BLaER1 treated with 17β-estradiol and CSF1 and Interleukin-3, amounts not matched to agents 10 nM and 100 nM (cell line): ENCODE results near the gene DIP2C.

ENCODE experiments used
- H3K27ac ChIP-seq, 11 experiments: shearing (Covaris generic); formaldehyde crosslinking; 2 replicates each; pipeline ENCODE4 v1.8.1; 2022
- H3K27me3 ChIP-seq, 11 experiments: shearing (Covaris generic); formaldehyde crosslinking; 2 replicates each; pipeline ENCODE4 v1.8.1; 2022
- H3K36me3 ChIP-seq, 11 experiments: shearing (Covaris generic); formaldehyde crosslinking; 2 replicates each; pipeline ENCODE4 v1.8.1; 2022
- H3K4me1 ChIP-seq, 10 experiments: shearing (Covaris generic); formaldehyde crosslinking; 2 replicates each; pipeline ENCODE4 v1.8.1; 2022
- H3K4me2 ChIP-seq, 11 experiments: shearing (Covaris generic); formaldehyde crosslinking; 2 replicates each; pipeline ENCODE4 v1.8.1; 2022
- H3K4me3 ChIP-seq, 10 experiments: shearing (Covaris generic); formaldehyde crosslinking; 2 replicates each; pipeline ENCODE4 v1.8.1; 2022
- H3K9ac ChIP-seq, 11 experiments: shearing (Covaris generic); formaldehyde crosslinking; 2 replicates each; pipeline ENCODE4 v1.8.1; 2022
- H3K9me3 ChIP-seq, 11 experiments: shearing (Covaris generic); formaldehyde crosslinking; replicated peaks in 1 of 11; 2 replicates each; pipeline ENCODE4 v1.8.1; 2022
- H4K20me1 ChIP-seq, 11 experiments: shearing (Covaris generic); formaldehyde crosslinking; 2 replicates each; pipeline ENCODE4 v1.8.1; 2022
- Cebpa-rat ChIP-seq, 11 experiments: shearing (Covaris generic); IDR thresholded peaks; 2 replicates each; pipeline ENCODE4 v1.8.1; 2022

Gene DIP2C

GRCh38 chr10:543131-543530, 146.3 kb downstream of the DIP2C start:
- H3K4me2 ChIP-seq = peak overlapping the region in 7 of 11 experiments; percentile 51 to 76 (median 68); a peak in 12 of 22 replicates
- H3K4me3 ChIP-seq = no peak overlapping the region
- H4K20me1 ChIP-seq = peaks cover 0 to 99% (median 58%) of the 10 kb centered on the region in 11 experiments; a peak in 18 of 22 replicates
- no peaks in the 10 kb centered on the region for H3K36me3 ChIP-seq
- peaks cover 0 to 37% (median 26%) of the 10 kb centered on the region in 11 experiments; a peak in 18 of 22 replicates for H3K27me3 ChIP-seq
- no peak overlapping the region for H3K9ac ChIP-seq
- H3K27ac ChIP-seq = no peak overlapping the region
- peaks cover 0 to 58% (median 34%) of the 10 kb centered on the region in 10 experiments; a peak in 17 of 20 replicates for H3K4me1 ChIP-seq
- no peaks in the 10 kb centered on the region for H3K9me3 ChIP-seq
- no peak for TF ChIP-seq Cebpa-rat (IDR thresholded peaks at IDR 0.05)

GRCh38 chr10:541750-542371, 147.6 kb downstream of the DIP2C start:
- no peaks in the 10 kb centered on the region for H3K9me3 ChIP-seq
- H3K4me1 ChIP-seq = peaks cover 0 to 48% (median 26%) of the 10 kb centered on the region in 10 experiments; a peak in 17 of 20 replicates
- peak overlapping the region in 8 of 11 experiments; percentile 49 to 76 (median 67); a peak in 16 of 22 replicates for H3K4me2 ChIP-seq
- no peak overlapping the region for H3K4me3 ChIP-seq
- H3K36me3 ChIP-seq = no peaks in the 10 kb centered on the region
- H3K27ac ChIP-seq = no peak overlapping the region
- TF ChIP-seq Cebpa-rat (IDR thresholded peaks at IDR 0.05) = no peak
- peaks cover 0 to 99% (median 60%) of the 10 kb centered on the region in 11 experiments; a peak in 18 of 22 replicates for H4K20me1 ChIP-seq
- no peak overlapping the region for H3K9ac ChIP-seq
- peaks cover 0 to 34% (median 26%) of the 10 kb centered on the region in 11 experiments; a peak in 19 of 22 replicates for H3K27me3 ChIP-seq

GRCh38 chr10:541041-541440, 148.4 kb downstream of the DIP2C start:
- H3K27me3 ChIP-seq = peaks cover 0 to 34% (median 26%) of the 10 kb centered on the region in 11 experiments; a peak in 19 of 22 replicates
- peaks cover 0 to 99% (median 56%) of the 10 kb centered on the region in 11 experiments; a peak in 17 of 22 replicates for H4K20me1 ChIP-seq
- H3K4me1 ChIP-seq = peaks cover 0 to 55% (median 33%) of the 10 kb centered on the region in 10 experiments; a peak in 17 of 20 replicates
- no peaks in the 10 kb centered on the region for H3K36me3 ChIP-seq
- peak overlapping the region in 7 of 11 experiments; percentile 26 to 76 (median 66); a peak in 7 of 22 replicates for H3K4me2 ChIP-seq
- TF ChIP-seq Cebpa-rat (IDR thresholded peaks at IDR 0.05) = no peak
- no peak overlapping the region for H3K4me3 ChIP-seq
- no peak overlapping the region for H3K27ac ChIP-seq
- H3K9ac ChIP-seq = no peak overlapping the region
- H3K9me3 ChIP-seq = no peaks in the 10 kb centered on the region

GRCh38 chr10:538895-539294, 150.6 kb downstream of the DIP2C start:
- Histone ChIP-seq H3K27me3 (peaks cover 0 to 52% (median 26%) of the 10 kb centered on the region in 11 experiments; a peak in 19 of 22 replicates), H3K4me3 (no peak overlapping the region), H4K20me1 (peaks cover 0 to 100% (median 72%) of the 10 kb centered on the region in 11 experiments; a peak in 18 of 22 replicates), H3K4me1 (peaks cover 6 to 73% (median 51%) of the 10 kb centered on the region in 10 experiments; a peak in 18 of 20 replicates), H3K36me3 (no peaks in the 10 kb centered on the region), H3K9me3 (no peaks in the 10 kb centered on the region), H3K9ac (no peak overlapping the region), H3K27ac (no peak overlapping the region), H3K4me2 (no peak overlapping the region)
- no peak for TF ChIP-seq Cebpa-rat (IDR thresholded peaks at IDR 0.05)

- H3K4me2 ChIP-seq = peak overlapping the region in 5 of 11 experiments; percentile 28 to 95 (median 63); a peak in 12 of 22 replicates
- no peaks in the 10 kb centered on the region for H3K9me3 ChIP-seq
- H4K20me1 ChIP-seq = peaks cover 0 to 100% (median 76%) of the 10 kb centered on the region in 11 experiments; a peak in 17 of 22 replicates
- no peak for TF ChIP-seq Cebpa-rat (IDR thresholded peaks at IDR 0.05)
- H3K27ac ChIP-seq = no peak overlapping the region
- H3K4me1 ChIP-seq = peaks cover 11 to 73% (median 50%) of the 10 kb centered on the region in 10 experiments; a peak in 18 of 20 replicates
- H3K27me3 ChIP-seq = peaks cover 0 to 60% (median 26%) of the 10 kb centered on the region in 11 experiments; a peak in 20 of 22 replicates
- H3K36me3 ChIP-seq = no peaks in the 10 kb centered on the region
- H3K9ac ChIP-seq = no peak overlapping the region
- H3K4me3 ChIP-seq = no peak overlapping the region
These were observed 152.5 kb downstream of the DIP2C start for GRCh38 chr10:536935-537334.

- no peak for TF ChIP-seq Cebpa-rat (IDR thresholded peaks at IDR 0.05)
These were observed 153.0 kb downstream of the DIP2C start for GRCh38 chr10:536371-536925.

GRCh38 chr10:535952-536351, 153.5 kb downstream of the DIP2C start:
- peaks cover 18 to 73% (median 50%) of the 10 kb centered on the region in 10 experiments; a peak in 19 of 20 replicates for H3K4me1 ChIP-seq
- H3K9ac ChIP-seq = no peak overlapping the region
- H4K20me1 ChIP-seq = peaks cover 0 to 100% (median 76%) of the 10 kb centered on the region in 11 experiments; a peak in 17 of 22 replicates
- peaks cover 0 to 60% (median 17%) of the 10 kb centered on the region in 11 experiments; a peak in 17 of 22 replicates for H3K27me3 ChIP-seq
- no peak overlapping the region for H3K27ac ChIP-seq
- H3K36me3 ChIP-seq = no peaks in the 10 kb centered on the region
- H3K9me3 ChIP-seq = no peaks in the 10 kb centered on the region
- H3K4me3 ChIP-seq = no peak overlapping the region
- TF ChIP-seq Cebpa-rat (IDR thresholded peaks at IDR 0.05) = no peak
- peak overlapping the region in 8 of 11 experiments; percentile 19 to 95 (median 42); a peak in 14 of 22 replicates for H3K4me2 ChIP-seq

More at GRCh38 chr10:536371-536925, 153.0 kb downstream of the DIP2C start:
- H3K4me3 ChIP-seq = no peak overlapping the region
- H3K36me3 ChIP-seq = no peaks in the 10 kb centered on the region
- peaks cover 0 to 100% (median 76%) of the 10 kb centered on the region in 11 experiments; a peak in 17 of 22 replicates for H4K20me1 ChIP-seq
- peaks cover 13 to 73% (median 50%) of the 10 kb centered on the region in 10 experiments; a peak in 19 of 20 replicates for H3K4me1 ChIP-seq
- H3K27me3 ChIP-seq = peaks cover 0 to 60% (median 21%) of the 10 kb centered on the region in 11 experiments; a peak in 19 of 22 replicates
- no peaks in the 10 kb centered on the region for H3K9me3 ChIP-seq
- H3K27ac ChIP-seq = no peak overlapping the region
- H3K4me2 ChIP-seq = peak overlapping the region in 8 of 11 experiments; percentile 19 to 95 (median 42); a peak in 14 of 22 replicates
- no peak overlapping the region for H3K9ac ChIP-seq

- H3K4me1 ChIP-seq = peaks cover 16 to 71% (median 54%) of the 10 kb centered on the region in 10 experiments; a peak in 19 of 20 replicates
These were observed 154.4 kb downstream of the DIP2C start for GRCh38 chr10:535051-535450.

More at GRCh38 chr10:535051-535450, 154.4 kb downstream of the DIP2C start:
- Histone ChIP-seq H3K9ac (no peak overlapping the region), H4K20me1 (peaks cover 0 to 100% (median 75%) of the 10 kb centered on the region in 11 experiments; a peak in 17 of 22 replicates), H3K4me2 (peak overlapping the region in 8 of 11 experiments; percentile 13 to 95 (median 53); a peak in 14 of 22 replicates), H3K36me3 (no peaks in the 10 kb centered on the region), H3K27me3 (peaks cover 0 to 55% (median 10%) of the 10 kb centered on the region in 11 experiments; a peak in 15 of 22 replicates), H3K4me3 (no peak overlapping the region), H3K9me3 (no peaks in the 10 kb centered on the region), H3K27ac (no peak overlapping the region)
- TF ChIP-seq Cebpa-rat (IDR thresholded peaks at IDR 0.05) = no peak
